IMR-90 (cell line): ENCODE results near the gene ANKRD7. TPM values are rescaled to one million over a fixed set of nuclear protein-coding genes. Genes with fewer than 3 reads are reported as not detected.

Experiments
- ATAC-seq: fragments of 200-7000 bp; cut with Tn5 transposase; 2 replicates; pipeline ENCODE4 v1.9.1; 2020; ENCODE audit warnings: low read depth, mild to moderate bottlenecking, moderate library complexity
- Bru-seq: library from RNA; stranded (reverse); fragments of 400-500 nt; gene quantifications from one replicate; lab custom pipeline; 2021; lab: Mats Ljungman, UMichigan
- BruChase-seq, 2 experiments: library from RNA; stranded (reverse); fragments of 400-500 nt; gene quantifications; one replicate each; lab custom pipeline; 2021; lab: Mats Ljungman, UMichigan
- BruUV-seq: library from RNA; stranded (reverse); fragments of 400-500 nt; replicated peaks from 2 replicates; lab custom pipeline; 2021; lab: Mats Ljungman, UMichigan
- CTCF ChIA-PET: fragments of 300-600 bp; formaldehyde crosslinking; extraction: SDS; loops from one replicate; lab custom pipeline; 2021; ENCODE audit warnings: antibody characterized with exemption; lab: Yijun Ruan, JAX
- POLR2A ChIA-PET: fragments of 300-600 bp; sonication (Branson Sonifier 250); formaldehyde crosslinking; loops from one replicate; lab custom pipeline; 2022; ENCODE audit warnings: antibody characterized with exemption; ENCODE audit not compliant: unreplicated experiment; lab: Charles Lee
- DNase-seq: peaks from one replicate; pipeline ENCODE4 v3.0.0; 2013
- H2AFZ ChIP-seq: replicated peaks from 2 replicates; pipeline ENCODE3; 2013; ENCODE audit warnings: low read length, mild to moderate bottlenecking; ENCODE audit not compliant: poor library complexity
- H2AK5ac ChIP-seq: 2 replicates; pipeline ENCODE4 v1.6.1; 2013; ENCODE audit warnings: low read depth, low read length, inconsistent platforms
- H2AK9ac ChIP-seq: replicated peaks from 2 replicates; pipeline ENCODE3; 2013; ENCODE audit warnings: mild to moderate bottlenecking, low read depth, low read length, moderate library complexity; ENCODE audit not compliant: poor library complexity
- H2BK120ac ChIP-seq: 2 replicates; pipeline ENCODE4 v1.6.1; 2013; ENCODE audit warnings: low read depth, low read length, inconsistent platforms
- H2BK15ac ChIP-seq: 3 replicates; pipeline ENCODE4 v1.6.1; 2013; ENCODE audit warnings: low read depth, low read length, inconsistent platforms
- H2BK20ac ChIP-seq: 2 replicates; pipeline ENCODE4 v1.6.1; 2013; ENCODE audit warnings: low read depth, mild to moderate bottlenecking, inconsistent platforms, low read length, moderate library complexity
- H2BK5ac ChIP-seq: 2 replicates; pipeline ENCODE4 v1.6.1; 2013; ENCODE audit warnings: mild to moderate bottlenecking, low read depth, low read length, inconsistent platforms; ENCODE audit not compliant: poor library complexity, severe bottlenecking
- H3K14ac ChIP-seq: replicated peaks from 2 replicates; pipeline ENCODE4 v1.6.1; 2013; ENCODE audit warnings: low read depth, low read length, inconsistent platforms
- H3K18ac ChIP-seq: 2 replicates; pipeline ENCODE4 v1.6.1; 2013; ENCODE audit warnings: low read depth, low read length, control low read depth
- H3K23ac ChIP-seq: 2 replicates; pipeline ENCODE4 v1.6.1; 2013; ENCODE audit warnings: low read depth, low read length, inconsistent platforms
- H3K27ac ChIP-seq: 2 replicates; pipeline ENCODE4 v1.5.1; 2013; ENCODE audit warnings: mild to moderate bottlenecking, control low read depth, low read length; ENCODE audit not compliant: insufficient read depth
- H3K27me3 ChIP-seq: 2 replicates; pipeline ENCODE4 v1.6.1; 2013; ENCODE audit warnings: low read length; ENCODE audit not compliant: control insufficient read depth, insufficient read depth
- H3K36me3 ChIP-seq: 2 replicates; pipeline ENCODE4 v1.6.1; 2013; ENCODE audit warnings: low read length, mixed read lengths; ENCODE audit not compliant: control insufficient read depth, insufficient read depth
- H3K4ac ChIP-seq: 2 replicates; pipeline ENCODE4 v1.6.1; 2013; ENCODE audit warnings: low read depth, low read length, inconsistent platforms
- H3K4me1 ChIP-seq: 2 replicates; pipeline ENCODE4 v1.6.1; 2013; ENCODE audit warnings: low read length, mixed read lengths; ENCODE audit not compliant: control insufficient read depth, insufficient read depth
- H3K4me2 ChIP-seq: 2 replicates; pipeline ENCODE4 v1.6.1; 2013; ENCODE audit warnings: low read depth, mild to moderate bottlenecking, control low read depth, low read length, moderate library complexity
- H3K4me3 ChIP-seq: 2 replicates; pipeline ENCODE4 v1.5.1; 2013; ENCODE audit warnings: low read depth, mild to moderate bottlenecking, control low read depth, low read length, moderate library complexity; ENCODE audit not compliant: insufficient read depth
- H3K56ac ChIP-seq: 2 replicates; pipeline ENCODE4 v1.6.1; 2013; ENCODE audit warnings: low read length, inconsistent platforms; ENCODE audit not compliant: insufficient read depth; ENCODE audit errors: extremely low read depth
- H3K79me1 ChIP-seq, 2 experiments: 2 replicates each; pipeline ENCODE4 v1.6.1; 2013; ENCODE audit warnings: low read length in 2 of 2, inconsistent platforms in 1 of 2, low read depth in 1 of 2
- H3K9ac ChIP-seq: 2 replicates; pipeline ENCODE4 v1.6.1; 2013; ENCODE audit warnings: low read depth, low read length, control low read depth
- H3K9me1 ChIP-seq: 2 replicates; pipeline ENCODE4 v1.6.1; 2013; ENCODE audit warnings: low read length, inconsistent platforms; ENCODE audit not compliant: insufficient read depth
- H3K9me3 ChIP-seq: 2 replicates; pipeline ENCODE4 v1.6.1; 2013; ENCODE audit warnings: low read length; ENCODE audit not compliant: control insufficient read depth, insufficient read depth
- H4K20me1 ChIP-seq: 2 replicates; pipeline ENCODE4 v1.6.1; 2013; ENCODE audit warnings: low read length, inconsistent platforms; ENCODE audit not compliant: insufficient read depth
- H4K5ac ChIP-seq: 2 replicates; pipeline ENCODE4 v1.6.1; 2013; ENCODE audit warnings: mild to moderate bottlenecking, low read depth, low read length, control low read depth
- H4K8ac ChIP-seq, 2 experiments: 2 replicates each; pipeline ENCODE4 v1.6.1; 2013; ENCODE audit warnings: low read depth in 2 of 2, low read length in 2 of 2, control low read depth in 1 of 2, inconsistent platforms in 1 of 2
- H4K91ac ChIP-seq: 2 replicates; pipeline ENCODE4 v1.6.1; 2013; ENCODE audit warnings: low read depth, low read length, inconsistent platforms; ENCODE audit not compliant: insufficient read depth
- BHLHE40 ChIP-seq: fragments of 150-350 bp; IDR thresholded peaks from 2 replicates; pipeline ENCODE4 v1.6.1; 2016; ENCODE audit warnings: mild to moderate bottlenecking, low read depth, low read length
- CEBPB ChIP-seq: IDR thresholded peaks from 2 replicates; pipeline ENCODE4 v1.6.1; 2012; ENCODE audit warnings: low read depth, low read length, improper control_type of control experiment
- CTCF ChIP-seq: conservative IDR thresholded peaks from 2 replicates; pipeline ENCODE4 v1.5.1; 2012; ENCODE audit warnings: mild to moderate bottlenecking, low read depth, low read length, improper control_type of control experiment
- ELK1 ChIP-seq: fragments of 150-350 bp; IDR thresholded peaks from 2 replicates; pipeline ENCODE4 v1.6.1; 2016; ENCODE audit warnings: low read depth, mild to moderate bottlenecking, low read length, moderate library complexity, borderline replicate concordance
- FOS ChIP-seq: fragments of 150-350 bp; IDR thresholded peaks from 2 replicates; pipeline ENCODE4 v1.6.1; 2016; ENCODE audit warnings: low read depth, low read length
- MAZ ChIP-seq: IDR thresholded peaks from 2 replicates; pipeline ENCODE4 v1.6.1; 2012; ENCODE audit warnings: low read depth, mild to moderate bottlenecking, low read length, improper control_type of control experiment, moderate library complexity, borderline replicate concordance
- MXI1 ChIP-seq: IDR thresholded peaks from 2 replicates; pipeline ENCODE4 v1.6.1; 2012; ENCODE audit warnings: low read depth, mild to moderate bottlenecking, low read length, moderate library complexity, borderline replicate concordance
- NFE2L2 ChIP-seq: fragments of 150-350 bp; IDR thresholded peaks from 2 replicates; pipeline ENCODE4 v1.6.1; 2016; ENCODE audit warnings: low read depth, mild to moderate bottlenecking, low read length
- POLR2A ChIP-seq: IDR thresholded peaks from 2 replicates; pipeline ENCODE4 v1.6.1; 2012; ENCODE audit warnings: mild to moderate bottlenecking, low read depth, low read length
- RFX5 ChIP-seq: IDR thresholded peaks from 2 replicates; pipeline ENCODE4 v1.8.0; 2012; ENCODE audit warnings: low read depth, mild to moderate bottlenecking, low read length, moderate library complexity
- USF2 ChIP-seq: fragments of 150-350 bp; IDR thresholded peaks from 2 replicates; pipeline ENCODE4 v1.6.1; 2017; ENCODE audit warnings: mild to moderate bottlenecking, antibody characterized with exemption, low read length, low read depth
- WGBS, 2 experiments: methylation state at CpG; one replicate each; pipeline versions ENCODE4 v1.1.5 to v1.1.7; 2013; ENCODE audit warnings: missing lambda C conversion rate in 2 of 2; ENCODE audit not compliant: insufficient read length in 1 of 2; ENCODE audit errors: extremely low coverage in 2 of 2; 5-methylcytosine and 5-hydroxymethylcytosine counted together
- dilution Hi-C: fragments of 300-500 bp; cut with HindIII; formaldehyde crosslinking; loops from one replicate; pipeline ENCODE4 v1.14.3; 2018; ENCODE audit warnings: low sequenced_read_pairs; ENCODE audit not compliant: unreplicated experiment
- in situ Hi-C: fragments of 300-500 bp; cut with MboI; formaldehyde crosslinking; loops from 3 replicates; pipeline ENCODE4 v1.14.3; 2019; ENCODE audit warnings: low sequenced_read_pairs, inconsistent platforms, mixed read lengths
- intact Hi-C: fragments of 100-400 bp; cut with micrococcal nuclease; formaldehyde crosslinking; loops from 2 replicates; pipeline ENCODE4 v1.10.0; 2022
- long read RNA-seq: library from polyadenylated mRNA; unstranded; transcript quantifications from one replicate; pipeline ENCODE4 v2.0.0, GENCODE V29; 2021; ENCODE audit not compliant: unreplicated experiment
- polyA plus RNA-seq, 3 experiments: library from polyadenylated mRNA; depleted of rRNA; stranded (reverse); fragments of >200 nt; gene quantifications; 2 replicates each; pipeline ENCODE4 v1.2.3, GENCODE V29; 2012; ENCODE audit warnings: low replicate concordance in 1 of 3
- total RNA-seq: library from RNA; depleted of rRNA; stranded (reverse); fragments of >200 nt; gene quantifications from 2 replicates; pipeline ENCODE4 v1.2.3, GENCODE V29; 2012; rRNA removed

The ANKRD7 gene
- total RNA-seq (0.18 and 0.28 TPM in 2 replicates), polyA plus RNA-seq (2012; rRNA removed) (0.17 TPM in 2 replicates), Bru-seq, nascent RNA (percentile 4 among the genes with signal in this experiment), BruChase-seq, experiment 1, labeled RNA remaining after a 6-hour chase (percentile 15 among the genes with signal in this experiment), BruChase-seq, experiment 2, labeled RNA remaining after a 2-hour chase (percentile 18 among the genes with signal in this experiment)
- 0.03 TPM in 1 of 2 replicates, not detected in the other for polyA plus RNA-seq (2012; cell fraction: cytosol; rRNA removed)
- polyA plus RNA-seq (2012; cell fraction: nucleus; rRNA removed; ENCODE audit: low replicate concordance): 0.06 TPM in 1 of 2 replicates, not detected in the other
- long read RNA-seq: 0 reads

- Histone ChIP-seq H4K20me1 (no peaks in the 10 kb centered on the region), H4K91ac (no peak within 1 kb of the TSS), H3K79me1 (no peaks in the 10 kb centered on the region), H3K4me3 (no peak within 1 kb of the TSS), H3K4me1 (no peaks in the 10 kb centered on the region), H3K27me3 (no peaks in the 10 kb centered on the region), H3K9me3 (no peaks in the 10 kb centered on the region), H2BK5ac (no peak within 1 kb of the TSS), H2AK5ac (no peak within 1 kb of the TSS), H3K56ac (no peak within 1 kb of the TSS), H3K23ac (no peak within 1 kb of the TSS), H3K4ac (no peak within 1 kb of the TSS), H3K9ac (no peak within 1 kb of the TSS), H2BK120ac (no peak within 1 kb of the TSS), H3K27ac (no peak within 1 kb of the TSS), H3K18ac (no peak within 1 kb of the TSS), H3K9me1 (no peaks in the 10 kb centered on the region), H3K14ac (no peak within 1 kb of the TSS), H4K5ac (no peak within 1 kb of the TSS), H2BK20ac (no peak within 1 kb of the TSS), H3K36me3 (no peaks in the 10 kb centered on the region), H2BK15ac (no peak within 1 kb of the TSS), H2AK9ac (no peak within 1 kb of the TSS), H3K4me2 (no peak within 1 kb of the TSS), H4K8ac (no peak within 1 kb of the TSS), H2AFZ (no peak within 1 kb of the TSS)
- intact Hi-C loops: no loop called here
- in situ Hi-C loops: no loop called here
- BruUV-seq: no TSS peak
- dilution Hi-C loops: no loop called here
- TF ChIP-seq CEBPB (no peak), MXI1 (no peak), ELK1 (no peak), CTCF (no peak), USF2 (no peak), NFE2L2 (no peak), RFX5 (no peak), POLR2A (no peak), FOS (no peak), BHLHE40 (no peak), MAZ (no peak)
- DNase-seq (no peak), ATAC-seq (no peak)
- ChIA-PET POLR2A (no interaction called here), CTCF (no interaction called here)
- WGBS, 2 experiments: 87% methylated on average over 7 of the region's 18 CpGs; no CpG with 5 or more reads in 1 of the 2 experiments
Measured at GRCh38 chr7:118224521-118224920, at the start of gene ANKRD7. ANKRD7 (plus strand) TSS chr7:118224704; CDS start chr7:118224831, 127 bp downstream.
